Vagina (tissue), 2 donors: ENCODE data around the gene GPR176.

Source experiments
- CTCF ChIP-seq, 3 experiments: fragments of 450-650 bp in 2 of 3; fragments of 200-600 bp in 1 of 3; sonication (generic) in 1 of 3; IDR thresholded peaks; one replicate each; pipeline ENCODE4 v1.5.1; 2017 to 2019; ENCODE audit warnings: antibody characterized with exemption in 3 of 3, mild to moderate bottlenecking in 2 of 3, moderate library complexity in 2 of 3
- POLR2AphosphoS5 ChIP-seq, 2 donors: sonication (generic); formaldehyde crosslinking; IDR thresholded peaks; one replicate each; pipeline ENCODE4 v1.9.0; 2017; ENCODE audit warnings: antibody characterized with exemption in 2 of 2, mild to moderate bottlenecking in 2 of 2, low read depth in 1 of 2; ENCODE audit not compliant: insufficient read depth in 1 of 2

GRCh38 chr15:39896101-39896500 lies 24.0 kb downstream of the GPR176 start:
- TF ChIP-seq POLR2AphosphoS5 (IDR thresholded peaks at IDR 0.05; ENCODE audit: insufficient read depth in 1 of 2, low read depth in 1 of 2) (no peak), CTCF (IDR thresholded peaks at IDR 0.05) (no peak)
